HG03175 (cell line): ENCODE measurements around the gene CD27.
"Not testable (repeated sequence)": the region's sequence is repeated elsewhere in the genome, so short reads cannot be mapped to it uniquely, and the experiment has no call there.

Experiments
- ATAC-seq: cut with Tn5 transposase; IDR thresholded peaks from one replicate; pipeline ENCODE4 v1.9.1; 2021; ENCODE audit warnings: mild to moderate bottlenecking, moderate library complexity; ENCODE audit not compliant: unreplicated experiment

CD27 gene

GRCh38 chr12:6444704-6445688 lies at the start of gene CD27:
Gene CD27 (plus strand): TSS chr12:6444955. CDS start chr12:6445096, 141 bp downstream.
- ATAC-seq, result no peak

- ATAC-seq, result no peak
These were observed 48.7 kb upstream of the CD27 start for GRCh38 chr12:6396031-6396430.

DNA sequence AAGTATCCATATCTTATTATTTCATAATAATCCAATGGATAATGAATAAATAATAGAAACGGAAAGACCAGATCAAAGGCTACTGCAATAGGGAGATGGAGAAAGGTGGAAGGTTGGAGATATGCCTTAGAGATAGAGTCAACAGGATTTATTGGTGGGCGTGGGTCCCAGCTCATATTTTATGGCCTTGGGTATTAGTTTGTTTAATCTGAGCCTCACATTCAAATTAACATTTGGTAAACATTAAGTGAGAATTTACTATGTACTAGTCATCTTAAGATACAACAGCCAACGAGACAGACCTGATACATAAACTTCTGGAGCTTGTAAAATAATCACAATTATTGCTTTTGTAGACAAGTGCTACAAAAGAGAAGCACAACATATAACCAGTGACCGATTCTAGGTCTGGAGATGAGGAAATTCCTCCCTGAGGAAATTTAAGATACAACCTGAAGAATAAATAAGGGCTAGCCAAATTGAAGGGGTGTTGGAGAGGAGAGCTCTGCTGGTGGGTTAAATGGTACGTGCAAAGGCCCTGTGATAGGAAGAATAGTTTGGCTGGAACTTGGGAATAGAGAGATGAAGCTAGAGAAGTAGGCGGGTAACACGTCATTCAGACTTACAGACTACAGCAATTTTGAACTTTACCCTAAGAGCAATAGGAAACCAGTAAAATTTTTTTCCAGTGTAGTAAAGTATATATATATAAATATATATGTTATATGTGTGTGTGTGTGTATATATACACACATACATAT lies 44.7 kb upstream of the CD27 start:
- ATAC-seq, result no peak

- ATAC-seq, result no peak
These were observed 40.4 kb upstream of the CD27 start for GRCh38 chr12:6404390-6404789.

DNA sequence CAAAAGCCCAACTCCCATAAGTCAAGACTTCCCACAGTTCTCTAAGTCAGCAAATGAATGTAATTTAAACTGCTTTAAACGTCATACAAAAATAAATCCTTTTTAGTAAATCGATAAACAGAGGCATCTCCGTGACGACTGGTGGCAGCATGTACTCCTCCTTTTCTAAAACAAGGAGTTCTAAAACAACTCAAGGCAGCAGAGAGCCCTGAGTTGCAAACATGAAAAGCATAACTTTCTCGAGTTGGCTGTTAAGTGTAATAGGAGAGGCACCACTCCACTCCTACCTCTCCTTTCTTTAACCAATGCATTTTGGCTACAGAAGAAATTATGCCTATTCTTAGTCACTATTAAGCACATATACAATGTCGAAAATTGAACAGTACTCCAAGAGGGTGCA lies 38.8 kb upstream of the CD27 start:
- ATAC-seq, result no peak

- ATAC-seq, result no peak
These were observed 37.4 kb upstream of the CD27 start for GRCh38 chr12:6407236-6407954.

- ATAC-seq, result no peak
These were observed 28.2 kb upstream of the CD27 start for GRCh38 chr12:6416596-6416995.

- ATAC-seq, result no peak
These were observed 26.0 kb upstream of the CD27 start for GRCh38 chr12:6418796-6419195.

DNA sequence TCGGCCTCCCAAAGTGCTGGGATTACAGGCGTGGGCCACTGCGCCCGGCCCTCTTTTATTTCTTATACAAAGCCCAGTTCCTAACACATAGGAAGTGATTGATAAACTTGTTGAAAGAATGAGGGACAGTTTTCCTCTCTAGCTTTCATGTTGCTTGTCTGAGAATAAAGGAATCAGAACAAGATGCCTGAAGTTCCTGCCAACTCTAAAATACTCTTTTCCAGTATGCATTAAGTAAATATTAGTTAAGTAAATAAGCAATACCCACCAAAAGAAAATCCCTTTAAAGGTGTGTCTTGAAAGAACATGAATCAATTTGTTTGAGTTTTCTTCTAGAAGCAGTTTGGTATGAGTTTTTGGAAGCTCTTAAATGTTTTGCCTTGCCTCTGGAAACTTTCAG lies 24.4 kb upstream of the CD27 start:
- ATAC-seq, result no peak

GRCh38 chr12:6423267-6424007 lies 21.3 kb upstream of the CD27 start:
- ATAC-seq, result no peak

- ATAC-seq, result no peak
These were observed 20.8 kb upstream of the CD27 start for GRCh38 chr12:6424008-6424347.

DNA sequence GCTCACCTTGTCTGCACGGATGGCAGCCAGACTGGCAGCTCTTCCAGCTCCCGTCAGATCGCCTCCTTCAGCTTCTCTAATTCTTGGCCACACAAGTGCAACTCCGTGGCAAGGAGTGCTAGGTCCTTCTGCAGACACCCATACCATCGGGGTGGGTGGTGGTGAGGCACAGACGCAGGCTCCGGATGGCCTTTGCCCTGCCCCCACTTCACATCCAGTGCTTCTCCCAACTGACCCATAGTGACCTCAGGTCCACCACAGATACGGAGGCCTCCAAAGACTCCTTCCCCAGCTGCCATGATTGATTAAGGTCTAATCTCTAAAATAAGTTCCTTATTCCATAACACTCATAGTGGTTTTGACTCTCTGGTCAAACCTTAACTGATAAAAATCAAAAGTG lies 19.9 kb upstream of the CD27 start:
- no peak for ATAC-seq

DNA sequence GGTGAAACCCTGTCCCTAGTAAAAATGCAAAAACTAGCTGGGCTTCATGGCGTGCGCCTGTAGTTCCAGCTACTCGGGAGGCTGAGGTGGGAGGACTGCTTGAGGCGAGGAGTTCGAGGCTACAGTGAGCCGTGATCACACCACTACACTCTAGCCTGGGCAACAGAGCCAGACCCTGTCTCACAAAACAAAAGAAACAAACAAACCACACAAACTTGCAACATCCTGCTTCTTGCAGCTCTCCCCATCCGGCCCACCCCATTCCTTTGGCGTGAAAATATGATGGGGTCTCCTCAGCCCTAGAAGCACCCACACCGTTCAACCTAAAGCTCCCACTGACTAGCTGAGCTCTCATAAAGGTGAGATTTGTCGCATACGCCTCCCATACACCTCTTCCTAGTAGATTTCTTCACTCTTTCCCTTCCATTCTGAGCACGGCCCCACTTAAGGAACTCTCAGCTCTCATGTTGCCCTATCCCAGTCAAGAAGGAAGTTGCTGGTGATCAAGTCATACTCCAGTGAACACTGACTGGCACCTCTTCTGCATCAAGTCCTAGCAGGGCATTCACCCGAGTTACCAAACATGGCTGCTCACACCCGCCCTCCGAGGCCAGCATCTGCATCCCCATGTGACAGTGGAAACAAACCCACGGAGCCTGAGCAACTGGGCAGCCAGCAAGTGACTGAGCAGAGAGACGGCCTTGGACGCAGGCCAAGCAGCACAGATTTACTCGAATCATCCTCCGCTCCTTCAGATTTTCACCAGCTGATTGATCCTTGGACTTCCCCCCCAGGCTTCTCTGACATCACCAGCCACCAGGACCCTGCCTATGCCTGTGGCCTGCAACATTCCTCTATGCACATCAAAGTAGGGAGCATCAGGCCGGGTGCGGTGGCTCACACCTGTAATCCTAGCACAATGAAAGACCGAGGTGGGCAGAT lies 18.9 kb upstream of the CD27 start:
- peak; percentile 26 for ATAC-seq

DNA sequence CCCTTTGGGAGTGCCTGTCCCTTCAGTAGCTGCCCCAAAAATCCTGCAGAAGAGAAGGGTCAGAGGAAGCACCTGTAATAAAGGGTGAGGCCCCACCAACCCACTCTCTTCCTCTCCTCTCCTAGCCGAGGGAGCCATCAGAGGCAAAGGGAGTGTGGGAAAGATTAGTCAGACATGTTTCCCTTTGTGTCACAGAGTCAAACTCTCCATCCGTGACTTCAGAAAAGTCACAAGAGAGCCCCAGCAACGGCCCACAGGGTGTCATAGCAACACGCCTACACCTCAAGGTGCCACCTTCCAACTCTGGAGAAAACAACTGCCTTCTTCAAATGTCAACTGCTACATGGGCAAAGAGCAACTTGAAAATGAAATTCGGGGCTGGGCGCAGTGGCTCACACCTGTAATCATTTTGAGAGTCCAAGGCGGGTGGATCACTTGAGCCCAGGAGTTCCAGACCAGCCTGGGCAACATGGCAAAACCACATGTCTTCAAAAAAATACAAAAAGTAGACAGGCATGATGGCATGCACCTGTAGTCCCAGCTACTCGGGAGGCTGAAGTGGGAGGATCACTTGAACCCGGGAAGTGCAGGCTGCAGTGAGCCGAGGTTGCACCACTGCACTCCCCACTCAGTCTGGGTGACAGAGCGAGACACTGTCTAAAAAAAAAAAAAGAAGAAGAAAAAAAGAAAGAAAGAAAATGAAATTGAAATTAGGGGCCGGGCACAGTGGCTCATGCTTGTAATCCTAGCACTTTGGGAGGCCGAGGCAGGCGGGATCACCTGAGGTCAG lies 17.7 kb upstream of the CD27 start:
- ATAC-seq, result peak; percentile 73

DNA sequence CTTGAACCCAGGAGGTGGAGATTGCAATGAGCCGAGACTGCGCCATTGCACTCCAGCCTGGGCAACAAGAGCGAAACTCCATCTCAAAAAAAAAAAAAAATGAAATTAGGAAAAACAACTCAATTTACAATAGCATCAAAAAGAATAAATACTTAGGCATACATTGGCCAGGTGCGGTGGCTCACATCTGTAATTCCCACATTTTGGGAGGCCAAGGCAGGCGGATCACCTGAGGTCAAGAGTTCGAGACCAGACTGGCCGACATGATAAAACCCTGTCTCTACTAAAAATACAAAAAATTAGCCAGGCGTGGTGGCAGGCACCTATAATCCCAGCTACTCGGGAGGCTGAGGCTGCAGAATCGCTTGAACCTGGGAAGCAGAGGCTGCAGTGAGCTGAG lies 17.0 kb upstream of the CD27 start:
- not testable (repeated sequence) for ATAC-seq

GRCh38 chr12:6428326-6428725 lies 16.4 kb upstream of the CD27 start:
- ATAC-seq, result no peak

DNA sequence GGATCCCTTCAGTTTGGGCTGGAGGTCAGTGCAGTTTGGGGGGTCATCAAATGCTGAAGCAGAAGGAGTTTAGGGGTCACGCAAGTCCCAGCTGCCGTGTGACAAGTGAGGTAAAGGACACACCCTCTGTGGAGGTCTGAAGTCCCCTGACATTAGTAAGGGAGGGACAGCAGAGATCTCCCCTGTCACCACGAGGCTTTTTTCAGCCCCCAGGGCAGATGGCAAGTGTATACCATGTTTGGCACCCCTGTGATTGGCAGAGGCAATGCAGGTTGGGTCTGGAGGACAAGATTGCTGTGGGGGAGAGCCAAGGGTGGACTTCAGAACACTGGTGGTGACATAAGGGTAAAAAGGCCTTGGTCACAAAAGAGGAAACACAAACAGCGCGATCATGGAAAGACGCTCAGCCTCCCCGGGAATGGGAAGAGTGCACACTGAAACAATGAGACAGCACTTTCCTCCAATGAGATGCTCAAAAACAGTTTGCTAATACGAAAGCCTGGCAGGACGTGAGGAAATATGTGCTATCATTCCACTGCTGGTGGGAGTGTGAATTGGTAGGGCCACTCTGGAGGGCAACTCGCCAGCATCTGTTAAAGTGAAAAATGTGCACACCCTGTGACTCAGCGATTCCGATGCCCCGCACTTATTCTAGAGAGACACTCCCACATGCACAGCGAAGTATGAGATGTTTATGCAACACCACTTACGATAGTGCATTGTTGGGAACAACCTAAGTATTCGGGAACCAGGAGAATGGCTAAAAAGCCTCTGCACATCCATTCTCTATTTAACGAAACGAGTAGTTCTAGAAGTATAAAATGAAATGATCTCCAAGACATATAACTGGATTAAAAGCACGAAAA lies 14.4 kb upstream of the CD27 start:
- ATAC-seq, result no peak

DNA sequence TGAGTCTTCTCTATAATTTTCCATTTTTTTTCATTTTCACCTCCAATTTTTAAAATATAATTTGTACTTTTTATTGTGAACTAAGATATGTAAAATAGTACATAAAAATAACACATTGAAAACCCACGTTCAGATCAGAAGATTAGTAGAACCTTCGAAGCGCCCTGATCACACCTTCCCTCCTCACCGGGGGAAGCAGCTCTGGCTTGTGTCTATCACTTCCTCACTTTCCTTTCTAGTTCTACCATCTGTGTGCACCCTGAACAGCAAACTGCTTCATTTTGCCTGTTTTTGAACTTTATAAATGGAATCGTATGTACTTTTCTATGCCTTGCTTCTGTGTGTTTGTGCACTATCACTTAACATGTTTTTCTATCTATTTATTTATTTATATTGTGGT lies 11.8 kb upstream of the CD27 start:
- ATAC-seq, result no peak
